Adipocyte (in vitro differentiated cells): ENCODE results near the gene ALG14.
A peak's percentile ranks its signal among the peaks of the same experiment; 100 is the strongest.

Source experiments
- DNase-seq: peaks from one replicate; pipeline ENCODE4 v3.0.0-alpha.2; 2015; ENCODE audit warnings: low read depth
- H3K27me3 ChIP-seq: replicated peaks from 2 replicates; pipeline ENCODE4 v1.7.0; 2013; ENCODE audit warnings: mild to moderate bottlenecking, low read length, moderate library complexity; ENCODE audit not compliant: control insufficient read depth, insufficient read depth
- H3K36me3 ChIP-seq: 2 replicates; pipeline ENCODE4 v1.7.0; 2013; ENCODE audit warnings: low read length, mild to moderate bottlenecking, moderate library complexity; ENCODE audit not compliant: control insufficient read depth, insufficient read depth, severe bottlenecking
- H3K4me1 ChIP-seq: 2 replicates; pipeline ENCODE4 v1.7.0; 2013; ENCODE audit warnings: mild to moderate bottlenecking, low read length, moderate library complexity; ENCODE audit not compliant: control insufficient read depth, insufficient read depth
- H3K4me3 ChIP-seq: 2 replicates; pipeline ENCODE4 v1.7.0; 2013; ENCODE audit warnings: mild to moderate bottlenecking, low read length, moderate library complexity
- H3K9ac ChIP-seq: 2 replicates; pipeline ENCODE4 v1.7.0; 2013; ENCODE audit warnings: mild to moderate bottlenecking, low read length, moderate library complexity
- H3K9me3 ChIP-seq: 2 replicates; pipeline ENCODE4 v1.7.0; 2013; ENCODE audit warnings: mild to moderate bottlenecking, low read length, moderate library complexity; ENCODE audit not compliant: control insufficient read depth

Gene ALG14

GRCh38 chr1:95041491-95042165 lies 31.1 kb downstream of the ALG14 start:
- peak overlapping the region; percentile 75 for H3K4me3 ChIP-seq
- DNase-seq, result peak; percentile 91
- H3K36me3 ChIP-seq, result no peaks in the 10 kb centered on the region
- peak overlapping the region; percentile 77 for H3K9ac ChIP-seq
- H3K27me3 ChIP-seq, result no peaks in the 10 kb centered on the region
- H3K9me3 ChIP-seq, result no peaks in the 10 kb centered on the region
- H3K4me1 ChIP-seq, result peaks cover 22% of the 10 kb centered on the region

GRCh38 chr1:95040032-95040525 lies 32.7 kb downstream of the ALG14 start:
- no peak overlapping the region for H3K9ac ChIP-seq
- no peaks in the 10 kb centered on the region for H3K9me3 ChIP-seq
- no peak overlapping the region for H3K4me3 ChIP-seq
- no peaks in the 10 kb centered on the region for H3K27me3 ChIP-seq
- H3K4me1 ChIP-seq, result peaks cover 26% of the 10 kb centered on the region
- no peak for DNase-seq
- no peaks in the 10 kb centered on the region for H3K36me3 ChIP-seq

- Histone ChIP-seq H3K4me3 (no peak overlapping the region), H3K27me3 (no peaks in the 10 kb centered on the region), H3K36me3 (no peaks in the 10 kb centered on the region), H3K4me1 (peaks cover 26% of the 10 kb centered on the region), H3K9ac (no peak overlapping the region), H3K9me3 (no peaks in the 10 kb centered on the region)
- no peak for DNase-seq
Observed at GRCh38 chr1:95039360-95040031, 33.3 kb downstream of the ALG14 start.

- H3K9ac ChIP-seq, result no peak overlapping the region
- H3K9me3 ChIP-seq, result no peaks in the 10 kb centered on the region
- no peaks in the 10 kb centered on the region for H3K27me3 ChIP-seq
- peaks cover 4% of the 10 kb centered on the region for H3K4me1 ChIP-seq
- peak; percentile 91 for DNase-seq
- no peaks in the 10 kb centered on the region for H3K36me3 ChIP-seq
- no peak overlapping the region for H3K4me3 ChIP-seq
Observed at GRCh38 chr1:95035536-95035935, 37.2 kb downstream of the ALG14 start.

GRCh38 chr1:95034506-95034905 lies 38.2 kb downstream of the ALG14 start:
- no peaks in the 10 kb centered on the region for H3K9me3 ChIP-seq
- H3K36me3 ChIP-seq, result no peaks in the 10 kb centered on the region
- no peak overlapping the region for H3K9ac ChIP-seq
- no peak for DNase-seq
- no peaks in the 10 kb centered on the region for H3K27me3 ChIP-seq
- peaks cover 4% of the 10 kb centered on the region for H3K4me1 ChIP-seq
- H3K4me3 ChIP-seq, result no peak overlapping the region

- DNase-seq, result peak; percentile 33
- H3K9ac ChIP-seq, result no peak overlapping the region
- H3K36me3 ChIP-seq, result no peaks in the 10 kb centered on the region
- H3K4me3 ChIP-seq, result no peak overlapping the region
- no peaks in the 10 kb centered on the region for H3K27me3 ChIP-seq
- peaks cover 6% of the 10 kb centered on the region for H3K9me3 ChIP-seq
- H3K4me1 ChIP-seq, result peaks cover 4% of the 10 kb centered on the region
Observed at GRCh38 chr1:95033843-95034242, 38.9 kb downstream of the ALG14 start.

- Histone ChIP-seq H3K4me3 (no peak overlapping the region), H3K27me3 (no peaks in the 10 kb centered on the region), H3K36me3 (peaks cover 9% of the 10 kb centered on the region), H3K9me3 (peaks cover 13% of the 10 kb centered on the region), H3K9ac (no peak overlapping the region), H3K4me1 (peaks cover 1% of the 10 kb centered on the region)
- DNase-seq, result no peak
Observed at GRCh38 chr1:95029532-95029931, 43.2 kb downstream of the ALG14 start.

GRCh38 chr1:95028954-95029353 lies 43.8 kb downstream of the ALG14 start:
- no peak for DNase-seq
- H3K36me3 ChIP-seq, result peaks cover 9% of the 10 kb centered on the region
- peaks cover 13% of the 10 kb centered on the region for H3K9me3 ChIP-seq
- H3K4me1 ChIP-seq, result peaks cover 7% of the 10 kb centered on the region
- no peak overlapping the region for H3K4me3 ChIP-seq
- H3K9ac ChIP-seq, result no peak overlapping the region
- H3K27me3 ChIP-seq, result no peaks in the 10 kb centered on the region

- peaks cover 13% of the 10 kb centered on the region for H3K9me3 ChIP-seq
- DNase-seq, result no peak
- peaks cover 9% of the 10 kb centered on the region for H3K36me3 ChIP-seq
- H3K9ac ChIP-seq, result no peak overlapping the region
- peaks cover 24% of the 10 kb centered on the region for H3K4me1 ChIP-seq
- no peaks in the 10 kb centered on the region for H3K27me3 ChIP-seq
- no peak overlapping the region for H3K4me3 ChIP-seq
Observed at GRCh38 chr1:95027046-95027445, 45.7 kb downstream of the ALG14 start.

GRCh38 chr1:95023399-95024043 lies 49.2 kb downstream of the ALG14 start:
- Histone ChIP-seq H3K4me3 (peak overlapping the region; percentile 64), H3K9me3 (peaks cover 6% of the 10 kb centered on the region), H3K36me3 (peaks cover 9% of the 10 kb centered on the region), H3K4me1 (peaks cover 39% of the 10 kb centered on the region), H3K27me3 (no peaks in the 10 kb centered on the region), H3K9ac (peak overlapping the region; percentile 64)
- peak; percentile 83 for DNase-seq

GRCh38 chr1:95022644-95022926 lies 50.2 kb downstream of the ALG14 start:
- no peak for DNase-seq
- no peaks in the 10 kb centered on the region for H3K27me3 ChIP-seq
- H3K4me3 ChIP-seq, result no peak overlapping the region
- H3K4me1 ChIP-seq, result peaks cover 48% of the 10 kb centered on the region
- H3K9me3 ChIP-seq, result peaks cover 6% of the 10 kb centered on the region
- H3K36me3 ChIP-seq, result peaks cover 9% of the 10 kb centered on the region
- no peak overlapping the region for H3K9ac ChIP-seq
